ENCODE measurements around the gene VNN1.
"Not testable (repeated sequence)": the region's sequence is repeated elsewhere in the genome, so short reads cannot be mapped to it uniquely, and the experiment has no call there.

Gene VNN1

DNA sequence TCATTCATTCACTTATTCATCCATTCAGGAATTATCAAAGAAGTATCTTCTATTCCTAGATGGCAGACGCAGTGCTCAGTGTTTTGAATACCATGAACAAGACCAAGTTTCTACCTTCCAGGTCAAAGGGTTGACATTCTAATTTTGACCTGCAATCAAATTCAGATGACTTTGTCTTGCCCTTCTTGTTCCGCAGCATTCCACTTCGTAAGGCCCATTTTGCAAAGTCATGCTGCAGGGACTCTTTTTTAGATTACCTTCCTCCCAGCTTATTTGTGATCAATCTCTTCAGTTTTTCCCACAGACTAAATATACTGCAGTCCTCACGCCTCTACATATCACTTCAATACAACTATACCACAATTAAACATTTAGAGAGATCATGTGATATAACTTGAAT lies 47.7 kb downstream of the VNN1 start:
- DNase-seq: no peak

DNA sequence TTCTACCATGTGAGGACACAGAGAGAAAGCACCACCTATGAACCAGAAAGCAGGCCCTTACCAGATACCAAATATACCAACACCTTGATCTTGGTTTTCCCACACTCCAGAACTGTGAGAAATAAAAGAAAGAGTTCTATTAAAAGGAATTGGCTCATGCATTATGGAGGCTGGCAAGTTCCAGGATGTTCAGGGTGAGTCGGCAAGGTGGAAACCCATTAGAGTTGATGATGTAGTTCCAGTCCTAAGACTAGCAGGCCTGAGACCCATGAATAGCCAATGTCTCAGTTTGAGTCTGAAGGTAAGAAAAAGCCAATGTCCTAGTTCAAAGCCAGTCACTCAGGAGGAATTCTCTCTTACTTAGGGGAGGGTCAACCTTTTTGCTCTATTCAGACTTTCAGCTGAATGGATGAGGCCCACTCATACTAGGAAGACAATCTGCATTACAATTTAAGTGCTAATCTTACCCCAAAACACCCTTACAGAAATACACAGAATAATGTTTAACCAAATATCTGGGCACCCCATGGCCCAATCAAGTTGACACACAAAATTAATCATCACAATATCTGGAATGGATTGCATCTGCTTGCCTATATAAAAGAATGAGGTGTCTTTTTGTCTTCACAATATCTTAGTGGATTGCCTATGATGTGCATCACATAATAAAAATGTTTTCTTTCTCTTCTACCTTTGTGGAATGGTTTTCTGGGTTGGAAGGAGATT lies 49.4 kb downstream of the VNN1 start:
- no peak for DNase-seq

DNA sequence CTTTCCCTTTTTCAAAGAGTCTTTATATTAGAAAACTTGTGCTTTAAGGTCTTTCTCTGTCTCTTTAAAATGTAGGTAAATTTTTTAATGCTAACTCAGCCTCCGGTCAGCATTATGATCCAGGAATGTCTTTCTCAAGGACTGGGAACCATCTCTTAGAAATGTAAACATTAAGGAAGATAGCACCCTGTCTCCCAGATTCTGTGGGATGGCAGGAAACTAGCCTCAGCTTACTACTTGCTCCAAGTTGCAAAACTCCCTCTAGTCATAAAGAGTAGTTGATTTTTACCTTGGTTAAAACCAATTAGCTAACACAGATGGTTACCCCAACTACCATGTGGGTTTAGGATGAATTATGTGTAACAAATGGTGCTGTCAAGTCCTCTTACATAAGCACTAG lies 50.2 kb downstream of the VNN1 start:
- DNase-seq: no peak

DNA sequence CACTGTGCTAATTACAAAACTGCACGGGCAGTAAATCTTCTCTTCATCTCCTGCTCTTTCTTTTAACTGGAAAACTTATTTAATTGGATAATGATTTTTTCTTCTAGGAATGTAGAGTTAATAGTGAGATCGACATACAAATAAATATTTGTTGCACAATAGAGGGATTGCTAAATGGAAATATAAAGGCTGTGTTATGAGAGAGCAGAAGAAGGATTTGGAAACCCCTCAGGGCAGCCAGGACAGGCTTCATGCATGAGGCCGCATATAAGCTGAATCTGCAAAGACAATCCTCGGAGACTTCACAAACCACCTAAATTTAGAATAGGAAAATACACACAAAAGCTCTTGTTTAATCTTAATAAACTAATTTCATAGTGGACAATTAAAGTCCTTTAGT lies 51.9 kb downstream of the VNN1 start:
- DNase-seq: no peak

DNA sequence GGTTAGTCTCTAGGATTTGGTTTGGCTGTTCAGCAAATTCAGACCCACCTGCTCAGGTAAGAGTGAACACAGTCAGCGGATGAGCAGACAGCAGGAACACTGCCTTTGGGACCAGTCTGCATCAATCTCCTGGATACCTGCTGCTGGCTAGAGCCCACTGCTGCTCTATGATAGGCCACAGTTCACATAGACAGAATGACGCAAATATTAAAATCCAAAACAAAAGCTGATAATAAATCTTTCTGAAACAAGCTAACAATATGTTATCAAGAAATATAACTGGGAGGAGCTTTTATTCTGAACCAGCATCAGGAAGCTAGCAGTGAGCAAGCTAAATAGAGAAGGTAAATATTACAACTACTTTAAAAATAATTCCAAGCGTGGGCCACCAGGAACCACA lies 54.8 kb downstream of the VNN1 start, which contains the start of gene TAAR1:
TSS of gene TAAR1 (minus strand) at position 101 of the 400 bp plus-strand sequence. CDS start 13,179 bp downstream, outside the sequence.
- DNase-seq: no peak

DNA sequence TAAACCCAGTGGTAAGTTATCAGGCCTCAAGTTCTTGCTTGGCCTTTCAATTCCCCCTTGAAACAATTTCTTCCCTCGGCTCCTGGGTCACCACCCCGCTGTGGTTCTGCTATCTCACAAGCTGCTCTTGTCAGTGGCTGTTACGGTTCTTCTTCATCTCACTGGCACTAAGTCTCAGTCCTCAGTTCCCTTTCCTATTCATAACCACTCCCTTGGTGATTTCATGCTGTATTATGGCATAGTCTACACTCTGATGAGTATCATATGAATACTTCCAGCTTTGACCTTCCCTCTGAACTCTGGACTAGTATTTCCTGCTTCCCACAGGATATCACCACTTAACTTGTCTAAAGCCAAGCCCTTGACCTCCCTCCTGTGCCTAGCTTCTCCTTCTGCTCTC lies 62.8 kb downstream of the VNN1 start:
- peak; percentile 28 for DNase-seq

DNA sequence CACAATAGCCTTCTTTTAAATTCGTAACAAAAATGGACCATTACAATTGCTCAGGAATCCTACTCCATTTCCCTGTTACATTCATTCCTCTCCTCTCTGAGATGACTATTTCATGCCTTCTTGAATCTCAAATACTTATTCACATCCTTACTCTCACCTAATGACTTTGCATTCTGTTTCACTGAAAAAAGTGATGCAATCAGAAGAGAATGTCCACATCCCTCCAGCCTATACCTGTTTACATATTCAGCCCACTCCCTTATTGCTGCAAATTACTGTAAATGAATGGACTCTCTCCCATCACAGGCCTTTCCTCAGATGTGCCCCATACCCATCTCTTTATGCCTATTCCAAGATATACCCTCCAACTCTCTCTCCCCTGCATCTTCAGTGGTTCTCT lies 63.4 kb downstream of the VNN1 start:
- peak; percentile 15 for DNase-seq

DNA sequence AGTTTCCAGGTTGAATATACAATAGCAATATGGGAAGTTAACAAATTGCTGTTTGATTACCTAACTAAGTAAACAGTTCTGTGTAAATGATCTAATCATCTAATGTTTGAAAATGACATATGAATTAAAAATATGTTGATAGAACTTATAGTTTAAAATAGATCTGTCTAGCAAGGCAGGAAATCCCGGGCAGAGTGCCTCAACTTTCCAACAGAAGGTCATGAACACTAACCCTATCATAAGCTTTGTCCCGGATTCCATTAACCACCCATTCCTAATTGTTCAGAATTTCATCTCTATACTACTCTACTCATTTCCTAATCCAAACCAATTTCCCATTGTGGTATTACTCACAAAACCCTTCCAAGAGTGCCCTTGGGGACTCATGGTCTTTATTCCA lies 65.0 kb downstream of the VNN1 start:
- no peak for DNase-seq

DNA sequence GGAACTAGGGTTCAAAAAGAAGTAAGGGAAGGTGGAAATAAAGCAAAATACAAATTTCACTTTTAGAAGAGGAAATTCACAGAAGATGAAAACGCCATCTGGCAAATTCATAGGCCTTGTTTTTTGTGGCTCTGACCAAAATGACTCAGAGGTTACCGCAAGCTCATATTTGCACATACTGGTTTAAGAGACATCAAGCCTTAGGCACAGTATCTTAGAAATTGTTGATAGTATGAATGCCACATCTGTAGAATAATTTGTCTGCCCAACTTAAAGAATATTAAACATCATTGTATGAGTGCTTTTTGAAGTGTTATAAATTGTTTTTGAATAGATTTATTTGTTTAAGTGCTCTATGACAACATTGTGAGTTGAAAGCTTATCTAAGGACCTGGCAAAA lies 65.5 kb downstream of the VNN1 start:
- DNase-seq: peak; percentile 58

DNA sequence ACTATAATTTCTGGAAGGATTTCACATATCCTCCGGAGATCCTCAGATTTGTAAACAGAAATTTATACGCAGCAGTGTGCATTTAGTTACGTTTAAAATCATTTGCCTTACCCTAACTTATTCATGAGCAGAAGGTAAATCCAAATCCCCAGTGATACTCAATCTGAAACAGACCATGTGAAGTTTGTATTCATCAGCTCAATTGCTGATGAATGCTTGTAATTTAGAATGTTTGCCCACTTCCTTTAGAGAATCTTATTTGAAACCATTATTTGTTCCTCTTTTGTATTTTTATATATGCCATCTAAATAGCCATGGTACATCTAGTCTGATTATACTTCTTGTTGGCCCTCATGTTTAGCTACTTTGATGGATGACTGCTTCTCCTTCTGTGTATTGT lies 70.3 kb downstream of the VNN1 start:
- no peak for DNase-seq

DNA sequence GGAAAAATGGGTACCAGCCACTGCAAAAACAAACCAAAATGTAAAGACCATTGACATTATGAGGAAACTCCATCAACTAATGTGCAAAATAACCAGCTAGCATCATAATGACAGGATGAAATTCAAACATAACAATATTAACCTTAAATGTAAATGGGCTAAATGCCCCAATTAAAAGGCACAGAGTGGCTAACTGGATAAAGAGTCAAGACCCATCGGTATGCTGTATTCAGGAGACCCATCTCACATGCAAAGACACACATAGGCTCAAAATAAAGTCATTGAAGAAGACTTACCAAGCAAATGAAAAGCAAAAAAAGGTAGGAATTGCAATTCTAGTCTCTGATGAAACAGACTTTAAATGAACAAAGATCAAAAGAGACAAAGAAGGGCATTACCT lies 76.7 kb downstream of the VNN1 start:
- DNase-seq: not testable (repeated sequence)

DNA sequence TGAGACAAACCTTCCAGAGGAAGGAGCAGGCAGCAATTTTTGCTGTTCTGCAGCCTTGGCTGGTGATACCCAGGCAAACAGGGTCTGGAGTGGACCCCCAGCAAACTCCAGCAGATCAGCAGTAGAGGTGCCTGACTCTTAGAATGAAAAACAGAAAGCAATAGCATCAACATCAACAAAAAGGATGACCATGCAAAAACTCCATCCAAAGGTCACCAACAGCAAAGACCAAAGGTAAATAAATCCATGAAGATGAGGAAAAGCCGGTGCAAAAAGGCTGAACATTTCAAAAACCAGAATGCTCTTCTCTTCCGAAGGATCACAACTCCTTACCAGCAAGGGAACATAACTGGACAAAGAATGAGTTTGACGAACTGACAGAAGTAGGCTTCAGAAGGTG lies 77.9 kb downstream of the VNN1 start:
- not testable (repeated sequence) for DNase-seq

DNA sequence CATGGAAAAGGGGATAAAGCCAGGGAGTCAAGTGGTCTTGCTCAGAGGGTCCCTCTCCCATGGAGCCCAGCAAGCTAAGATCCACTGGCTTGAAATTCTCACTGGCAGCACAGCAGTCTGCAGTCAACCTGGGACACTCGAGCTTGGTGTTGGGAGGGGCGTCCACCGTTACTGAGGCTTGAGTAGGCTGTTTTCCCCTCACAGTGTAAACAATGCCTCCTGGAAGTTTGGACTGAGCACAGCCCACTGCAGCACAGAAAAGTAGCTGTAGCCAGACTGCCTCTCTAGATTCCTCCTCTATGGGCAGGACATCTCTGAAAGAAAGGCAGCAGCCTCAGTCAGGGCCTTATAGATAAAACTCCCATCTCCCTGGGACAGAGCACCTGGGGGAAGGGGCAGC lies 78.6 kb downstream of the VNN1 start:
- DNase-seq: not testable (repeated sequence)

DNA sequence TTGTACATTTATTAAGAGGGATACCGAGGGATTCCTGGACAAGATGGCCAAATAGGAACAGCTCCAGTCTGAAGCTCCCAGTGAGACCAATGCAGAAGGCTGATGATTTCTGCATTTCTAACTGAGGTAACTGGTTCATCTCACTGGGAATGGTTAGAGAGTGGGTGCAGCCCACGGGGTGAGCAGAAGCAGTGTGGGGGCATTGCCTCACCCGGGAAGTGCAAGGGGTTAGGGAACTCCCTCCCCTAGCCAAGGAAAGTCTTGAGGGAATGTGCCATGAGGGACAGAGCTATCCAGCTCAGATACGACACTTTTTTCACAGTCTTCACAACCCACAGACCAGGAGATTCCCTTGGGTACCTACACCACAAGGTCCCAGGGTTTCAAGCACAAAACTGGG lies 79.1 kb downstream of the VNN1 start:
- no peak for DNase-seq

DNA sequence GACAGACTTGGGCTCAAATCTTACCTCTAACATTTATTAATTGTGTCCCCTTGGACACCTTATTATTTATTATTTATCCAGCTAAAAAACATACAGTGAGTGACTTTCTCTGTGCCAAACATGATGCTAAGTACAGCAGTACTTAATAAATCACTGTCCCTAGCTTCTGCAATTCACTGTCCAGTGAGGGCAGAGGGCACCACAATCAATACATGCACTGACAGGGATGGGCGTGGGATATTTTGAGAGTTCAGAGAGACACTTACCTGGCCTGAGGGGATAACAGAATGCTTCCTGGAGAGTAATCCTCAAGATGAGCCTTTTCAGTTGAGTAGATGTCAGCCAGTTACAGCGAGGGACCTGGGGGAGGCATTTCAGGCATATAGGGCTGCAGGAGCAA lies 80.5 kb downstream of the VNN1 start:
- DNase-seq: no peak
